SW480 (cell line): ENCODE results near the gene APAF1.

Experiments
- DNase-seq: peaks from one replicate; pipeline ENCODE4 v3.0.0-alpha.2; 2016; ENCODE audit warnings: low spot score

Gene APAF1

DNA sequence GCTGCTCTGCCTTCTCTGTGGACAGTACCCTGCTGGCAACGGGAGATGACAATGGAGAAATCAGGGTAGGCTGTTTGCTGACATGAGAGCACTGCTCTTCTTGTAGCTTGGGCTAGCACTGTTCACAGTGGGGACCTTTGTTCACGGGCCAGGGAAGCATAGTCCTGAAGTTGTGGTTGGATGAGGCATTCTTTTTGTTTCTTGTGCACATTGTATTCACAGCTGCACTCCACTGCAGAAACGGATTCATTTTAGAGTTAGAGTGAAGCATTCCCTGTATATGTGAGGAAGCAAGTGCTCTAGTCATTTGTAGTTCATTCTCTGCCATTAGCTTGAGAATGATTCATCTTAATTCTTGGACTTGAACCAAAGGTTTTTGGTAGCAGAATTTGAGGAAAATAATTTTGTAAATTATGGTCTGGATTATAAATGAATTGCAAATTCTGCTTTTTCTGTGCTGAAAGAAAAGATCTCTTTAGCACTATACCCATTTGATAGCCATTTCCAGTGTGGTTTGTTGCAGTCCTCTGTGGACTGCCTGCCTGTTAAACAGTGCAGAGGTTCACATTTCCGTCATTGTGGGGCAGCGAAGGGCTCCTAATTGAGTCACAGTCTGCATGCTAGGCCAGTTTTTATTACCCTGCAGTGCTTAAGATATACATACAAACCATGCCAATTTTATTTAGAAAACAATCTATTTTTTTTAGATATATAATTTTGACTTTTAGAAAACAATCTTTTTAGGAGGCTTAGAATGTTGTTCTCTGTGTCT, 80.6 kb downstream of the APAF1 start:
- peak; percentile 43 for DNase-seq

GRCh38 chr12:98727196-98727595, 82.1 kb downstream of the APAF1 start:
- DNase-seq: no peak

- no peak for DNase-seq
Measured at GRCh38 chr12:98730412-98730811, 85.3 kb downstream of the APAF1 start.

GRCh38 chr12:98733667-98734350, 88.7 kb downstream of the APAF1 start:
- no peak for DNase-seq

GRCh38 chr12:98735821-98736220, 90.7 kb downstream of the APAF1 start:
- DNase-seq: no peak

DNA sequence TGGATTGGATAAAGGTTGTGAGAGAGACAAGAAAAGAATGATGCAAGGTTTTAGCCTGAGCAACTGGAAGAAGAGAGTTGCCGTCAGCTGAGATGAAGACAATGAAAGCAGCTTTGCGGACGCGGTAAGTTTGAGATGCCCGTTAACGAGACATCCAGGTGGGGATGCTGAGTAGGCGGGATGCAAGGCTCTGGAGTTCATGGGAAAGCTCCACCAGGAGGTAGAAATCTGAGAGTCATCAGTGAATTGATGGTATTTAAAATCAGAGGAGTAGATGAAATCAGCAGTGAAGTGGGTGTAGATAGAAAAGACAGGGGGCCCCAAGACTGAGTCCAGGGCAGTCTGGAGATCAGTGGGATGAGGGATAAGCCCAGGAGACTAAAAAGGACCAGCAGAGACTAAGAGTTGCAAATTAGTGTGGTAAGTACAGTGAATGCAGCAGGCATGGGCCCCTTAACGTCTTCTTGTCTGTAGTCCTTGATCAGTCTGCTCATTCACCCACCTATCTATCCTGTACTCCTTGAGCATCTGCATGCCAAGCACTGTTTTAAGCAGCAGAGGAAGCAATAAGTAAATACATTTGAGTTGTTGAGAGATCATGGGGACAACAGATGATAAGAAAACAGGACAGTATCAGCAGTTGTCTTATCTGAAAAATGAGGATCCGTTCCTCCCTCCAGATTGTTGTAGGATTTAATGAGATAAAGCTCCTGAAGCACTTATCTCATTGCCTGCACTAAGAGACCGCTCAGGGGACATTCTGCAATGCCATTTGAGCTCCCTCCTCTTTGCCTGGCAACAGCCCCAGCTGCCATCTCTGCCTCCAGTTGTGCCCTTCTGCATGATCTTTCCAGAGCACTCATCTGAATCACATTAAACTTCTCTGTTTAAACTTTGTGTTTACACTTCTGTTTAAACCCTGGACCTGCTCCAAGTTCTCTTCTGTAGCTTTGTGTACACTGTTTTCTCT, 91.5 kb downstream of the APAF1 start:
- no peak for DNase-seq

DNA sequence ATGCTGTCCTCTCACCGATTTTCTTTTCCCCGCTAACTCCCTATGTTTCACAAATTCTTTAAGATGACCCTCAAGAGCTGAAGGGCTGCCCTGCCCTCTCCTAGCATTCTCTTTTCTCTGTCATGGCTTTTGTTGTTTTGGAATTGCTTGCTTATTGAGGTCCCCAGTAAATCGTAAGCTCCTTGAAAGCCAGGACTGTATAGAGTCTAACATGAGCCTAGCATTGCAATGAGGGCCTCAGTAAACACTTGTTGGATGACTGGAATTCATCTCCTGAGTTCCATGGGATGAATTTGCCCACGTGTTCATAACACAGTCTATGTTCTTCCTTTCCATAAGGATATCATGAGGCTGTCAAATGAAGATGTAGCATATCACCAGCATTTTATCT, 92.2 kb downstream of the APAF1 start:
- DNase-seq: no peak

GRCh38 chr12:98738002-98738401, 92.9 kb downstream of the APAF1 start:
- no peak for DNase-seq

DNA sequence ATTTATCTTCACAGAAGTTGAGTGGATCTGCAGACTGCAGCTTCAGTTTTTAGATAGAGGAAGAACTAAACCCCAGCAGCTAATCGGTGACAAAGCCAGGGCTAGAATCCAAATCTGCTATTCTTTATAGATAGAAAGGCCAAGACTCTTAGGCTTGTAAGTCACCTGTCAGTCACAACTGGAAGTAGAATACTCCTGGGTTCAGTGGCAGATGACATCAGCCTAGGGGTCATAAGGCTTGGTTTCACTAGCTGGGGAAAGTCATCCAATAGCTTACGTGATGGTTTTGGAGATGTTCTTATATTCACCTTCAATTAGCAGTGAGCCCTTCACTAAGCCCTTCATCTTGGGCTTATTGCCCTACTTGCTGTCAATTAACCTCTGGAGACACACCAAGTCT, 93.4 kb downstream of the APAF1 start:
- no peak for DNase-seq

DNA sequence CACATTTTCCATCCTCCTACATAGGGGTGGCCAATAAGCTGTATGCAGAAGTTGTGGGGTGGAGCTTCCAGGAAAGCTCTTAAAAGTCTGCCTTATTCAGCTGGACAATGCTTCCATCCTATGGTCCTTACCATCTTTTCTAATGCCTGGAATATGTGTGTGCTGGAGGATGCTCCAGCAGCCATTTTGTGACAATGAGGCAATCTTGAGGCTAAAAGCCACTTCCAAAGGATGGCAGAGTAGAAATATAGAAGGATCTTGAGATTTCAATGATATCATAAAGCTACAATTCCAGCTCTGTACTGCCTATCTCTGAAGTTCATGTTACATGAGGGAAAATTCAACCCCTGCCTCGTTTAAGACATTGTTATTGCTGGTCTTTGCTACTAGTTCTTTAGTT, 95.7 kb downstream of the APAF1 start:
- no peak for DNase-seq

GRCh38 chr12:98741196-98741555, 96.1 kb downstream of the APAF1 start:
- no peak for DNase-seq

GRCh38 chr12:98741556-98742265, 96.6 kb downstream of the APAF1 start:
- DNase-seq: no peak

- DNase-seq: no peak
Measured at GRCh38 chr12:98743362-98743953, 98.4 kb downstream of the APAF1 start.

- no peak for DNase-seq
Measured at GRCh38 chr12:98744680-98745079, 99.6 kb downstream of the APAF1 start.

GRCh38 chr12:98745578-98746391, 100.7 kb downstream of the APAF1 start:
- no peak for DNase-seq

- no peak for DNase-seq
Measured at GRCh38 chr12:98748463-98748862, 103.4 kb downstream of the APAF1 start.

DNA sequence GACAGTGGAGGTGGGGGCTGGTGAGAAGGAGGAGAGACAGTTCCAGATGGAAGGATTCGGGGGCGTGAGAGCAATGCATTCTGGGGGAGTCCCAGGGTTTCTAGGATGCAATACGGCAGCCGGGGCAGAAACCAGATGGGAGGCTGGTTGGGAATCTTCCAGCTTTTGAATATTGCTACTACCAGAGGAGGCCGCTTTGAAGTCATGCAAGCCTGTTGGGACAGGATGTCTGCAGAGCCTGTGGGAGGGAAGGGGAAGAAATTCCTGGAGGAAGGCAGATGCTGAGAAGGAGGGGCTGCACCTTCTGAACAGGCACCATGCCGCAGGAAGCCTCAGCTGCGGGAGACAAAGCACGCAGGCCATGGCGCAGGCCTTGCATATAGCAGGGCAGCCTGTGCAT, 105.4 kb downstream of the APAF1 start:
- DNase-seq: no peak

- no peak for DNase-seq
Measured at GRCh38 chr12:98751580-98752115, 106.6 kb downstream of the APAF1 start.

DNA sequence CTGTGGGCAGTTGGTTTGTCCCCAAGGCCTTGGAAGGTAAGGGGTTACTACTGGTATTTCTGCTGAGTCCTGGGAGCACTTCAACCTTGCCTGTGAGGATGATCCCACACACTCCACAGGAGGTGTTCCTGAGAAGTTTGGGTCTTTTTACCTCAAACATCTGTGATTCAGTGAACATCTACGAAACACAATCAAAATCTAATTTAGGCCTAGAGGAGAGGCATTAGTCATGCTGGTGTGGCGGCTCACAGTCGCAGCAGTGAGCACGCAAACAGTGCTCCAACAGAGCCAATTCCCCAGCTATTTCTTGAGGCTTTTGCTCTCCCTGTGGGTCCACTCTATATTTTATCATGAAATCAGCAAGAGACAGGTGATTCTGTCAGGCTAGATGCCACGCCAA, 107.6 kb downstream of the APAF1 start:
- no peak for DNase-seq

DNA sequence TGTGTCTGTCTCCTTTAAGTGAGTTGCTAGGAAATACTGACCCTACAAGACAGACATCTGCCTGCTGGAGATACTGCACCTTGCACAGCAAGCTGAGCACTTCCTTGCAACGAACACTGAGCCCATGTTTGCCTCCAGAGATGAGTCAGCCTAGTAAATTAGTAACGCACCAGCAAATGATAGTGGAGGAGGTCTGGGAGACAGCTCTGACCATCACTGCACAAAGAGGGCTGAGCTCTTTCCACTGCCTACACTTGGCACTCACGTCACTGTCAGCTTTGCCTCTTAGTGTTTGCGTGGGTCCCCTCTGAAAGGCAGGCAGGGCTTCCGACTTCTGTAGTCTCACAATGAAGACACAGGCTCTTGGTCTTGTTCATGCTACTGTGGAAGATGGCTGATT, 109.0 kb downstream of the APAF1 start:
- peak; percentile 25 for DNase-seq
